ENCODE results near the gene GFRA3.

GFRA3 gene

DNA sequence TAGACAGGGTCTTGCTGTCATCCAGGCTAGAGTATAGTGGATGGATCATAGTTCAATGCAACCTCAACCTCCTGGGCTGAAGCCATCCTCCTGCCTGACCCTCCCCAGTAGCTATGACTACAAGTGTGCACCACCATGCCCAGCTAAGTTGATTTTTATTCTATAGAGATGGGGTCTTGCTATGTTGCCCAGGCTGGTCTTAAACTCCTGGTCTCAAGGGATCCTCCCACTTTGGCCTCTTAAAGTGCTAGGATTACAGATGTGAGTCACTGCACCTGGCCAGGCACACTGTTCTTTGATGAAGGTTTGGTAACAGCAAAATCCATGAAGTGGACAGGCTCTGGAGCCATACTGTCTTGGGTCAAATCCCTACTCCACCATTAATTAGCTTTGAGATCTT lies 6.5 kb upstream of the GFRA3 start:
- no peak overlapping the region for H3K4me3 ChIP-seq (IDR thresholded peaks at IDR 0.05; ENCODE audit: insufficient read depth, low read depth, low read length)
- no peaks in the 10 kb centered on the region for H4K20me1 ChIP-seq (ENCODE audit: insufficient read depth)
- H2AFZ ChIP-seq (ENCODE audit: low read depth): no peak overlapping the region
- H3K9ac ChIP-seq: no peak overlapping the region
- H3K79me2 ChIP-seq (ENCODE audit: insufficient read depth, low read depth): no peaks in the 10 kb centered on the region
- no peaks in the 10 kb centered on the region for H3K27me3 ChIP-seq (ENCODE audit: insufficient read depth, low read depth)
- TF ChIP-seq, protein P1, sequence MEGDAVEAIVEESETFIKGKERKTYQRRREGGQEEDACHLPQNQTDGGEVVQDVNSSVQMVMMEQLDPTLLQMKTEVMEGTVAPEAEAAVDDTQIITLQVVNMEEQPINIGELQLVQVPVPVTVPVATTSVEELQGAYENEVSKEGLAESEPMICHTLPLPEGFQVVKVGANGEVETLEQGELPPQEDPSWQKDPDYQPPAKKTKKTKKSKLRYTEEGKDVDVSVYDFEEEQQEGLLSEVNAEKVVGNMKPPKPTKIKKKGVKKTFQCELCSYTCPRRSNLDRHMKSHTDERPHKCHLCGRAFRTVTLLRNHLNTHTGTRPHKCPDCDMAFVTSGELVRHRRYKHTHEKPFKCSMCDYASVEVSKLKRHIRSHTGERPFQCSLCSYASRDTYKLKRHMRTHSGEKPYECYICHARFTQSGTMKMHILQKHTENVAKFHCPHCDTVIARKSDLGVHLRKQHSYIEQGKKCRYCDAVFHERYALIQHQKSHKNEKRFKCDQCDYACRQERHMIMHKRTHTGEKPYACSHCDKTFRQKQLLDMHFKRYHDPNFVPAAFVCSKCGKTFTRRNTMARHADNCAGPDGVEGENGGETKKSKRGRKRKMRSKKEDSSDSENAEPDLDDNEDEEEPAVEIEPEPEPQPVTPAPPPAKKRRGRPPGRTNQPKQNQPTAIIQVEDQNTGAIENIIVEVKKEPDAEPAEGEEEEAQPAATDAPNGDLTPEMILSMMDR (conservative IDR thresholded peaks at IDR 0.05; ENCODE audit: low read depth, low read length): no peak
- no peak overlapping the region for H3K27ac ChIP-seq
- H3K4me1 ChIP-seq (ENCODE audit: low read depth, poor library complexity, severe bottlenecking): no peaks in the 10 kb centered on the region
- no peaks in the 10 kb centered on the region for H3K36me3 ChIP-seq (ENCODE audit: insufficient read depth)
- no peak overlapping the region for H3K4me2 ChIP-seq

DNA sequence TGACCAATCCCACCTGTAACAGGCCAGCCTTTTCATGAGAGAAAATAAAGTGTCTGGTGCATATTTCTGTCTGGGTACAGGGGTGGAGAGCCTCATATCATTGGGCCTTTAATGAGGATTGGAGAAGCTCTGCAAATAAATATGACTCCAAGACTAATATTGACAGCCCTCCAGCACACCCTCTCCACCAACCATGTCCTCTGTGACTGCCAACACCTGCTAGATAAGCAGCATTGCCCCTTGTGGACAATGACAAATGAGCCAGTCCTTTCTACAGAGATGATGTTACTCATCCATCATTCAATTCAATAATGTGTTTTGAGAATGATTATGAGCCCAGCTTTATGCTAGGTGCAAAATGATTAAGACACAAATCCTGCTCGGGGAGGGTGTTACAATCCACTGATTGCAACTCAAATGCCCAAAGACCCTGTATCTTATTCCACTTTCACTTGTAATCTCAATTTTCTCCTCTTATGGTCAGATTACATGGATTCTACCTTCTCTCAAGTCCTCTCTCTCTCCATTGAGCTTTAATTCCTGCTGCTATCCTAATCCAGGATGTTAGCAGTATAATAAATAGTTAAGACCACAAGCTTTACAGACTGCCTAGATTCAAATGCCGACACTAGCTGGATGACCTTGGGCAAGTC lies 2.1 kb upstream of the GFRA3 start:
- no peak overlapping the region for H2AFZ ChIP-seq (ENCODE audit: low read depth)
- H3K4me3 ChIP-seq (IDR thresholded peaks at IDR 0.05; ENCODE audit: insufficient read depth, low read depth, low read length): no peak overlapping the region
- no peak overlapping the region for H3K27ac ChIP-seq
- H3K27me3 ChIP-seq (ENCODE audit: insufficient read depth, low read depth): no peaks in the 10 kb centered on the region
- no peaks in the 10 kb centered on the region for H3K79me2 ChIP-seq (ENCODE audit: insufficient read depth, low read depth)
- TF ChIP-seq, protein P1 (conservative IDR thresholded peaks at IDR 0.05; ENCODE audit: low read depth, low read length): no peak
- H3K4me1 ChIP-seq (ENCODE audit: low read depth, poor library complexity, severe bottlenecking): no peaks in the 10 kb centered on the region
- H3K4me2 ChIP-seq: no peak overlapping the region
- no peaks in the 10 kb centered on the region for H4K20me1 ChIP-seq (ENCODE audit: insufficient read depth)
- no peak overlapping the region for H3K9ac ChIP-seq
- no peaks in the 10 kb centered on the region for H3K36me3 ChIP-seq (ENCODE audit: insufficient read depth)

DNA sequence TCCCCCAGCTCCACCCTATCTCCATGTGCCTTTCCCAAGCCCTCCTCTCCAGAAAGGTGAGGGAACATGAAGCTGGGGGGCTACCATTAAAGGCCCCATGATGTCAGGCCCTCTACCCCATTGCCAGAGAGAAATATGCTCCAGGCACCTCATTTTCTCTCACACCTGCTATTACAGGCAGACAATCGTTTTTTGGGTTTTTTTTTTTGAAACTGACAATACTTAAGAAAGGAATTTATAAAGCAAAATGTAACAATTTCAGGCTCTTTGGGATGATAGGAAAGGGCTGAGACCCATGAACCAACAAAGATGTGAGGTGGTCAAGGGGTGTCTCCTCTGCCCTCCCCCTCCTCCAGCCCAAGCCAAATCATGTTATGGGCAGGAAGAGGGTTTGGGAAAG lies 1.5 kb upstream of the GFRA3 start:
- H3K4me3 ChIP-seq (IDR thresholded peaks at IDR 0.05; ENCODE audit: insufficient read depth, low read depth, low read length): no peak overlapping the region
- TF ChIP-seq, protein P1 (conservative IDR thresholded peaks at IDR 0.05; ENCODE audit: low read depth, low read length): no peak
- no peak overlapping the region for H2AFZ ChIP-seq (ENCODE audit: low read depth)
- H4K20me1 ChIP-seq (ENCODE audit: insufficient read depth): no peaks in the 10 kb centered on the region
- no peaks in the 10 kb centered on the region for H3K79me2 ChIP-seq (ENCODE audit: insufficient read depth, low read depth)
- H3K4me2 ChIP-seq: no peak overlapping the region
- H3K9ac ChIP-seq: no peak overlapping the region
- no peaks in the 10 kb centered on the region for H3K4me1 ChIP-seq (ENCODE audit: low read depth, poor library complexity, severe bottlenecking)
- H3K27ac ChIP-seq: no peak overlapping the region
- H3K36me3 ChIP-seq (ENCODE audit: insufficient read depth): no peaks in the 10 kb centered on the region
- no peaks in the 10 kb centered on the region for H3K27me3 ChIP-seq (ENCODE audit: insufficient read depth, low read depth)

DNA sequence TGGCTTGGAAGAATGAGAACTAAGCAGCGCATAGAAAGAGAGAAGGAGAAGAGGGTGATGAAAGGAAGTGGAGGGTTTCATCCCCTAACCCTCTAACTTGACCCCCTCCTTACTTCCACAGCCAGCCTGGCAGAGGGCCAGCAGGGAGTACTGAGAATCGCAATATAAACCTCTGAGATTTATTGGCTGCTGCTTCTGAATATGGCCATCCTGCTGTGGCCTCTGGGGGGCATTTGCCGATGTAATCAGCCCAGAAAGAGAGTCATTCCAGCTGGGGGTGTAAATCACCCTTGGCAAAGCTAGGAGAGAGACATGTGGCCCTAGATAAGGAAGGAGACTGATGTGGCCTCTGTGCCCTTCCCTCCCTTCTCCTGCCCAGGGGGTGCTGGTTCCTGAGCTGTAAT lies 960 bp upstream of the GFRA3 start:
- no peaks in the 10 kb centered on the region for H3K27me3 ChIP-seq (ENCODE audit: insufficient read depth, low read depth)
- no peak overlapping the region for H3K9ac ChIP-seq
- H3K4me3 ChIP-seq (IDR thresholded peaks at IDR 0.05; ENCODE audit: insufficient read depth, low read depth, low read length): no peak overlapping the region
- TF ChIP-seq, protein P1 (conservative IDR thresholded peaks at IDR 0.05; ENCODE audit: low read depth, low read length): no peak
- H3K4me1 ChIP-seq (ENCODE audit: low read depth, poor library complexity, severe bottlenecking): no peaks in the 10 kb centered on the region
- H3K4me2 ChIP-seq: no peak overlapping the region
- H3K27ac ChIP-seq: no peak overlapping the region
- no peaks in the 10 kb centered on the region for H3K36me3 ChIP-seq (ENCODE audit: insufficient read depth)
- no peaks in the 10 kb centered on the region for H3K79me2 ChIP-seq (ENCODE audit: insufficient read depth, low read depth)
- H4K20me1 ChIP-seq (ENCODE audit: insufficient read depth): no peaks in the 10 kb centered on the region
- no peak overlapping the region for H2AFZ ChIP-seq (ENCODE audit: low read depth)
